ENCODE measurements around the gene CORO7.

DNA sequence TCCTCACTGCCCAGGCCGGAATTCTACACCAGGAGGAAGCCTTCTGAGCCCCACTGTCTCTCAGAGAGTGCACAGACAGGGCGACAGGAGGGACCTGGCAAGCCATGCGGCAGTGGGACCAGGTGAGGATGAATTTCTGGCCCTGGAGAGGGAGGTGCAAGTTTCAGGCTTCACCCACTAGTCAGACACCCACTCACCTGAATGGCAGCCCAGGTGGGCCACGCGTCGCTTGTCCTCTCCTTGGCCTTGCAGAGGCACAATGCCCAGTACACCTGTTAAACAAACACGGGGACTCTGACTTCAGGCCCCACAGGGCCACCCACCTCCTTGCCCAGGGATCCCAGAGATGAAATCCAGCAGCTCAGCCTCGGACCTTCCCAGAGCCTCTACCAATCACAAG lies 4.2 kb downstream of the CORO7 start:
- no peak for TF ChIP-seq RAD21 (conservative IDR thresholded peaks at IDR 0.05)
- TF ChIP-seq MXI1 (conservative IDR thresholded peaks at IDR 0.05; ENCODE audit: poor library complexity, severe bottlenecking), result no peak
- TF ChIP-seq, protein P1, sequence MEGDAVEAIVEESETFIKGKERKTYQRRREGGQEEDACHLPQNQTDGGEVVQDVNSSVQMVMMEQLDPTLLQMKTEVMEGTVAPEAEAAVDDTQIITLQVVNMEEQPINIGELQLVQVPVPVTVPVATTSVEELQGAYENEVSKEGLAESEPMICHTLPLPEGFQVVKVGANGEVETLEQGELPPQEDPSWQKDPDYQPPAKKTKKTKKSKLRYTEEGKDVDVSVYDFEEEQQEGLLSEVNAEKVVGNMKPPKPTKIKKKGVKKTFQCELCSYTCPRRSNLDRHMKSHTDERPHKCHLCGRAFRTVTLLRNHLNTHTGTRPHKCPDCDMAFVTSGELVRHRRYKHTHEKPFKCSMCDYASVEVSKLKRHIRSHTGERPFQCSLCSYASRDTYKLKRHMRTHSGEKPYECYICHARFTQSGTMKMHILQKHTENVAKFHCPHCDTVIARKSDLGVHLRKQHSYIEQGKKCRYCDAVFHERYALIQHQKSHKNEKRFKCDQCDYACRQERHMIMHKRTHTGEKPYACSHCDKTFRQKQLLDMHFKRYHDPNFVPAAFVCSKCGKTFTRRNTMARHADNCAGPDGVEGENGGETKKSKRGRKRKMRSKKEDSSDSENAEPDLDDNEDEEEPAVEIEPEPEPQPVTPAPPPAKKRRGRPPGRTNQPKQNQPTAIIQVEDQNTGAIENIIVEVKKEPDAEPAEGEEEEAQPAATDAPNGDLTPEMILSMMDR (IDR thresholded peaks at IDR 0.05; ENCODE audit: poor library complexity, severe bottlenecking), result no peak

Data from neural cell (in vitro differentiated cells).